HG03439 (cell line): ENCODE data around the gene IVD.
"Not testable (repeated sequence)": the region's sequence is repeated elsewhere in the genome, so short reads cannot be mapped to it uniquely, and the experiment has no call there.

Experiments used
- ATAC-seq: cut with Tn5 transposase; IDR thresholded peaks from one replicate; pipeline ENCODE4 v1.9.1; 2021; ENCODE audit warnings: mild to moderate bottlenecking, moderate library complexity; ENCODE audit not compliant: unreplicated experiment

Gene IVD

GRCh38 chr15:40453941-40454340, 48.3 kb downstream of the IVD start:
- ATAC-seq = not testable (repeated sequence)

- ATAC-seq = no peak
These were observed 49.4 kb downstream of the IVD start for GRCh38 chr15:40454904-40455391.

GRCh38 chr15:40456299-40456712, 50.7 kb downstream of the IVD start:
- ATAC-seq = no peak

GRCh38 chr15:40456738-40457137, 51.1 kb downstream of the IVD start:
- no peak for ATAC-seq

- ATAC-seq = no peak
These were observed 53.1 kb downstream of the IVD start for GRCh38 chr15:40458495-40459371.

- no peak for ATAC-seq
These were observed 53.9 kb downstream of the IVD start for GRCh38 chr15:40459391-40460015.

- no peak for ATAC-seq
These were observed 54.8 kb downstream of the IVD start for GRCh38 chr15:40460404-40460803.

- no peak for ATAC-seq
These were observed 56.4 kb downstream of the IVD start for GRCh38 chr15:40461958-40462357.

- ATAC-seq = no peak
These were observed 57.7 kb downstream of the IVD start for GRCh38 chr15:40463279-40463678.

GRCh38 chr15:40463886-40464545, 58.4 kb downstream of the IVD start:
- no peak for ATAC-seq

GRCh38 chr15:40464595-40465185, 59.1 kb downstream of the IVD start:
- ATAC-seq = no peak

GRCh38 chr15:40465939-40466338, 60.3 kb downstream of the IVD start:
- no peak for ATAC-seq

- no peak for ATAC-seq
These were observed 61.0 kb downstream of the IVD start for GRCh38 chr15:40466426-40467260.

- no peak for ATAC-seq
These were observed 61.6 kb downstream of the IVD start for GRCh38 chr15:40467261-40467615.

GRCh38 chr15:40468898-40469331, 63.3 kb downstream of the IVD start:
- ATAC-seq = no peak

GRCh38 chr15:40469776-40470390, 64.3 kb downstream of the IVD start:
- no peak for ATAC-seq

- peak; percentile 47 for ATAC-seq
These were observed 65.0 kb downstream of the IVD start, which contains the start of gene CHST14 for GRCh38 chr15:40470423-40471104. Gene CHST14 (plus strand): TSS chr15:40470984. CDS start chr15:40471214, 230 bp downstream.
